GM12864 (cell line): ENCODE data around the gene KCNH8.

ENCODE experiments used
- DNase-seq: peaks from one replicate; pipeline ENCODE4 v3.0.0-alpha.2; 2011; ENCODE audit warnings: low read depth
- H3K4me3 ChIP-seq: 2 replicates; pipeline ENCODE4 v1.5.1; 2011; ENCODE audit warnings: mild to moderate bottlenecking, low read depth, low read length, control low read depth
- CTCF ChIP-seq: IDR thresholded peaks from 2 replicates; pipeline ENCODE4 v1.5.1; 2011; ENCODE audit warnings: low read depth, mild to moderate bottlenecking, moderate library complexity, low read length, control low read depth, inconsistent platforms; ENCODE audit errors: missing control alignments

Gene KCNH8

GRCh38 chr3:19148768-19149091 is 420 bp downstream of the KCNH8 start:
- DNase-seq: no peak
- H3K4me3 ChIP-seq: no peak overlapping the region
- TF ChIP-seq CTCF: no peak

GRCh38 chr3:19149368-19149767 is 1.1 kb downstream of the KCNH8 start:
- DNase-seq: no peak
- no peak for TF ChIP-seq CTCF
- H3K4me3 ChIP-seq: no peak overlapping the region

GRCh38 chr3:19151171-19151570 is 2.9 kb downstream of the KCNH8 start:
- no peak for TF ChIP-seq CTCF
- no peak for DNase-seq
- H3K4me3 ChIP-seq: no peak overlapping the region

GRCh38 chr3:19154693-19155250 is 6.5 kb downstream of the KCNH8 start:
- DNase-seq: no peak
- TF ChIP-seq CTCF: no peak
- no peak overlapping the region for H3K4me3 ChIP-seq

- TF ChIP-seq CTCF: no peak
- DNase-seq: no peak
- no peak overlapping the region for H3K4me3 ChIP-seq
Observed at GRCh38 chr3:19155375-19155774, 7.1 kb downstream of the KCNH8 start.

GRCh38 chr3:19159966-19160635 is 11.8 kb downstream of the KCNH8 start:
- H3K4me3 ChIP-seq: no peak overlapping the region
- TF ChIP-seq CTCF: no peak
- DNase-seq: no peak

- no peak overlapping the region for H3K4me3 ChIP-seq
- no peak for DNase-seq
- no peak for TF ChIP-seq CTCF
Observed at GRCh38 chr3:19165654-19166053, 17.3 kb downstream of the KCNH8 start.
